Activated CD4-positive, alpha-beta T cell treated with anti-CD3 and anti-CD28 coated beads for 24 hours (primary cell): ENCODE data around the gene PANK2.
"Not testable (repeated sequence)": the region's sequence is repeated elsewhere in the genome, so short reads cannot be mapped to it uniquely, and the experiment has no call there.

Experiments
- DNase-seq, 2 donors: peaks; one replicate each; pipeline ENCODE4 v3.0.0-alpha.2; 2020; ENCODE audit warnings: low read depth in 2 of 2

Gene PANK2

GRCh38 chr20:3927486-3928291 is 38.5 kb downstream of the PANK2 start:
- DNase-seq, result no peak

- DNase-seq, result no peak
Observed at GRCh38 chr20:3929713-3930060, 40.5 kb downstream of the PANK2 start.

- no peak for DNase-seq
Observed at GRCh38 chr20:3930265-3931206, 41.3 kb downstream of the PANK2 start.

- no peak for DNase-seq
Observed at GRCh38 chr20:3931664-3932063, 42.5 kb downstream of the PANK2 start.

GRCh38 chr20:3932277-3932676 is 43.1 kb downstream of the PANK2 start:
- no peak for DNase-seq

GRCh38 chr20:3932681-3933080 is 43.5 kb downstream of the PANK2 start:
- DNase-seq, result no peak

- DNase-seq, result no peak
Observed at GRCh38 chr20:3933218-3933617, 44.0 kb downstream of the PANK2 start.

GRCh38 chr20:3934624-3935023 is 45.4 kb downstream of the PANK2 start:
- no peak for DNase-seq

GRCh38 chr20:3935295-3935955 is 46.2 kb downstream of the PANK2 start:
- DNase-seq, result no peak

GRCh38 chr20:3935956-3936340 is 46.8 kb downstream of the PANK2 start:
- DNase-seq, result no peak

GRCh38 chr20:3937618-3938017 is 48.4 kb downstream of the PANK2 start:
- DNase-seq, result no peak

GRCh38 chr20:3940905-3941304 is 51.7 kb downstream of the PANK2 start:
- DNase-seq, result no peak

GRCh38 chr20:3946666-3947065 is 57.5 kb downstream of the PANK2 start:
- not testable (repeated sequence) for DNase-seq

GRCh38 chr20:3964719-3965118 is 75.5 kb downstream of the PANK2 start:
- DNase-seq, result no peak

GRCh38 chr20:3966571-3966970 is 77.4 kb downstream of the PANK2 start:
- no peak for DNase-seq

GRCh38 chr20:3970016-3970415 is 80.8 kb downstream of the PANK2 start:
- DNase-seq, result no peak

GRCh38 chr20:3971145-3971544 is 82.0 kb downstream of the PANK2 start:
- no peak for DNase-seq

- DNase-seq, result no peak
Observed at GRCh38 chr20:3972161-3972560, 83.0 kb downstream of the PANK2 start.

GRCh38 chr20:3972631-3973030 is 83.4 kb downstream of the PANK2 start:
- not testable (repeated sequence) for DNase-seq

GRCh38 chr20:3973705-3974104 is 84.5 kb downstream of the PANK2 start:
- DNase-seq, result no peak

- no peak for DNase-seq
Observed at GRCh38 chr20:3976511-3976910, 87.3 kb downstream of the PANK2 start.
